HepG2 (cell line): ENCODE measurements around the gene CFAP54. TPM values are rescaled to one million over a fixed set of nuclear protein-coding genes. Genes with fewer than 3 reads are reported as not detected.

Experiments used
- ATAC-seq: fragments of 200-7000 bp; cut with Tn5 transposase; 3 replicates; pipeline ENCODE4 v1.9.1; 2020; ENCODE audit warnings: mild to moderate bottlenecking, moderate library complexity
- BruUV-seq: library from RNA; stranded (reverse); fragments of 400-500 nt; replicated peaks from 2 replicates; lab custom pipeline; 2021; lab: Mats Ljungman, UMichigan
- CTCF ChIA-PET: fragments of 300-600 bp; formaldehyde crosslinking; extraction: SDS; loops from one replicate; lab custom pipeline; 2021; ENCODE audit warnings: low total read pairs, inconsistent platforms, low intra/inter-chr PET ratio; lab: Yijun Ruan, JAX
- POLR2A ChIA-PET: fragments of 350-600 bp; sonication (Branson Sonifier 250); formaldehyde crosslinking; loops from one replicate; lab custom pipeline; 2020; ENCODE audit warnings: antibody characterized with exemption, inconsistent platforms; lab: Yijun Ruan, JAX
- DNase-seq: peaks from one replicate; pipeline ENCODE4 v3.0.0-alpha.2; 2015; ENCODE audit warnings: low spot score
- FAIRE-seq: peaks from 3 replicates; lab custom pipeline; 2011; peaks lifted over from hg19 to GRCh38; lab: Jason Lieb, UNC
- H2AFZ ChIP-seq: one replicate; pipeline ENCODE4 v1.6.1; 2011; ENCODE audit warnings: low read length, inconsistent platforms
- H3K27ac ChIP-seq: fragments of 300-600 bp; 3 replicates; pipeline ENCODE4 v1.8.0; 2011; ENCODE audit warnings: mixed run types, mild to moderate bottlenecking, mixed read lengths, low read length, inconsistent platforms; ENCODE audit not compliant: insufficient read depth; ENCODE audit errors: extremely low read length
- H3K27me3 ChIP-seq, 2 experiments: fragments of 200-600 bp in 1 of 2; 2 replicates in 1 of 2; 3 replicates in 1 of 2; pipeline versions ENCODE4 v1.6.0 to v1.8.0; 2011; ENCODE audit warnings: low read length in 2 of 2, mild to moderate bottlenecking in 2 of 2, moderate library complexity in 2 of 2, inconsistent platforms in 1 of 2; ENCODE audit not compliant: insufficient read depth in 2 of 2, control insufficient read depth in 1 of 2
- H3K36me3 ChIP-seq, 2 experiments: fragments of 200-600 bp in 1 of 2; replicated peaks in 1 of 2; 2 replicates in 1 of 2; 3 replicates in 1 of 2; pipeline versions ENCODE4 v1.5.1 to v1.8.0; 2011; ENCODE audit warnings: low read length in 2 of 2, inconsistent platforms in 1 of 2; ENCODE audit not compliant: insufficient read depth in 2 of 2, control insufficient read depth in 1 of 2
- H3K4me1 ChIP-seq: 2 replicates; pipeline ENCODE4 v1.5.1; 2012; ENCODE audit warnings: low read length, inconsistent platforms; ENCODE audit not compliant: insufficient read depth
- H3K4me2 ChIP-seq: 2 replicates; pipeline ENCODE4 v1.6.0; 2011; ENCODE audit warnings: low read depth, low read length, inconsistent platforms
- H3K4me3 ChIP-seq, 3 experiments: fragments of 200-600 bp in 1 of 3; sonication (generic), shearing (Covaris generic) in 1 of 3; replicated peaks in 1 of 3; 2 replicates each; pipeline ENCODE4 v1.5.1; 2011 to 2016; ENCODE audit warnings: low read length in 3 of 3, inconsistent platforms in 2 of 3, low read depth in 2 of 3, mild to moderate bottlenecking in 2 of 3, control low read depth in 1 of 3, mixed read lengths in 1 of 3; ENCODE audit not compliant: insufficient read depth in 1 of 3
- H3K79me2 ChIP-seq: one replicate; pipeline ENCODE4 v1.6.1; 2011; ENCODE audit warnings: low read length, inconsistent platforms; ENCODE audit not compliant: insufficient read depth
- H3K9ac ChIP-seq: 2 replicates; pipeline ENCODE4 v1.6.0; 2011; ENCODE audit warnings: mild to moderate bottlenecking, low read depth, low read length, inconsistent platforms; ENCODE audit not compliant: insufficient read depth
- H3K9me3 ChIP-seq: 2 replicates; pipeline ENCODE4 v1.5.1; 2012; ENCODE audit warnings: mild to moderate bottlenecking, low read length
- H4K20me1 ChIP-seq: 2 replicates; pipeline ENCODE4 v1.6.0; 2011; ENCODE audit warnings: inconsistent platforms, mild to moderate bottlenecking, low read length, moderate library complexity; ENCODE audit not compliant: insufficient read depth
- CBFB ChIP-seq: sonication (generic); formaldehyde crosslinking; IDR thresholded peaks from 2 replicates; pipeline ENCODE4 v1.4.0; 2020; ENCODE audit warnings: missing genetic modification reagents
- ESRRA ChIP-seq: sonication (generic); formaldehyde crosslinking; IDR thresholded peaks from 2 replicates; pipeline ENCODE4 v1.5.1; 2020; ENCODE audit warnings: mild to moderate bottlenecking, low read depth, missing genetic modification reagents
- FOSL1 ChIP-seq: sonication (generic); formaldehyde crosslinking; IDR thresholded peaks from 2 replicates; pipeline ENCODE4 v1.9.0; 2021; ENCODE audit warnings: missing genetic modification reagents, borderline replicate concordance
- FOXK1 ChIP-seq: sonication (generic); formaldehyde crosslinking; IDR thresholded peaks from 2 replicates; pipeline ENCODE4 v1.4.0; 2020; ENCODE audit warnings: low read depth, missing genetic modification reagents, borderline replicate concordance
- NR2F1 ChIP-seq, 2 experiments: fragments of 450-650 bp in 1 of 2; formaldehyde crosslinking in 1 of 2; IDR thresholded peaks; 2 replicates each; pipeline versions ENCODE4 v1.5.0 to v1.6.1; 2016 to 2020; ENCODE audit warnings: mild to moderate bottlenecking in 1 of 2, missing compliant biosample characterization in 1 of 2, missing genetic modification reagents in 1 of 2, moderate library complexity in 1 of 2
- SP1 ChIP-seq, 2 experiments: fragments of 450-650 bp in 1 of 2; sonication (generic) in 1 of 2; formaldehyde crosslinking in 1 of 2; IDR thresholded peaks; 2 replicates each; pipeline versions ENCODE4 v1.4.0 to v1.6.1; 2016 to 2020; ENCODE audit warnings: missing genetic modification reagents in 1 of 2
- ZBTB21 ChIP-seq: sonication (generic); formaldehyde crosslinking; IDR thresholded peaks from 2 replicates; pipeline ENCODE4 v1.4.0; 2020; ENCODE audit warnings: missing genetic modification reagents
- ZFP37 ChIP-seq: sonication (generic); formaldehyde crosslinking; IDR thresholded peaks from 2 replicates; pipeline ENCODE4 v1.4.0; 2020; ENCODE audit warnings: missing genetic modification reagents, borderline replicate concordance
- ZNF3 ChIP-seq: IDR thresholded peaks from 2 replicates; pipeline ENCODE4 v1.7.0; 2017; ENCODE audit warnings: inconsistent platforms
- ZNF431 ChIP-seq: sonication (generic); formaldehyde crosslinking; IDR thresholded peaks from 2 replicates; pipeline ENCODE4 v1.9.0; 2022; ENCODE audit warnings: missing genetic modification reagents, low read depth, mild to moderate bottlenecking, borderline replicate concordance
- WGBS: methylation state at CpG from one replicate; pipeline ENCODE4 v1.1.6; 2017; ENCODE audit warnings: low lambda C conversion rate; 5-methylcytosine and 5-hydroxymethylcytosine counted together
- in situ Hi-C: cut with HindIII; loops from 2 replicates; pipeline ENCODE4 v1.10.0; 2017; ENCODE audit warnings: low pct_unique_long_range_greater_than_20kb; ENCODE audit not compliant: extremely low pct_ligation_motif_present
- intact Hi-C: fragments of 100-400 bp; cut with micrococcal nuclease; formaldehyde crosslinking; loops from one replicate; pipeline ENCODE4 v1.10.0; 2022; ENCODE audit not compliant: unreplicated experiment
- polyA plus RNA-seq, 8 experiments: library from polyadenylated mRNA; depleted of rRNA in 3 of 8; stranded (reverse) in 7 of 8; unstranded in 1 of 8; fragments of >200 nt; fragmentation: Illumina TruSeq in 4 of 8; extraction: Trizol in 4 of 8; gene quantifications; 2 replicates each; pipeline versions ENCODE4 v1.2.1 to v1.2.3, GENCODE V29; 2011 to 2016; ENCODE audit warnings: low read depth in 4 of 8, missing spikeins in 1 of 8, mixed read lengths in 1 of 8; ENCODE audit not compliant: insufficient read depth in 1 of 8
- total RNA-seq, 5 experiments: library from RNA; depleted of rRNA; stranded (reverse); fragments of >200 nt; fragmentation: Illumina TruSeq; extraction: Trizol; gene quantifications; 2 replicates each; pipeline ENCODE4 v1.2.3, GENCODE V29; 2016; ENCODE audit warnings: low read depth in 1 of 5
- TF ChIP-seq, protein P1 (sequence below): sonication (generic); formaldehyde crosslinking; conservative IDR thresholded peaks from 2 replicates; pipeline ENCODE4 v1.5.0; 2020; ENCODE audit warnings: missing genetic modification reagents
- TF ChIP-seq, protein P2 (sequence below): sonication (generic); formaldehyde crosslinking; IDR thresholded peaks from 2 replicates; pipeline ENCODE4; 2020; ENCODE audit warnings: missing genetic modification reagents, mild to moderate bottlenecking, borderline replicate concordance

Gene CFAP54
- total and polyA plus RNA-seq, 2 of the 13 experiments (the other 11 are each of a cell fraction or from before 2014, with no cell fraction given) = not detected

DNA sequence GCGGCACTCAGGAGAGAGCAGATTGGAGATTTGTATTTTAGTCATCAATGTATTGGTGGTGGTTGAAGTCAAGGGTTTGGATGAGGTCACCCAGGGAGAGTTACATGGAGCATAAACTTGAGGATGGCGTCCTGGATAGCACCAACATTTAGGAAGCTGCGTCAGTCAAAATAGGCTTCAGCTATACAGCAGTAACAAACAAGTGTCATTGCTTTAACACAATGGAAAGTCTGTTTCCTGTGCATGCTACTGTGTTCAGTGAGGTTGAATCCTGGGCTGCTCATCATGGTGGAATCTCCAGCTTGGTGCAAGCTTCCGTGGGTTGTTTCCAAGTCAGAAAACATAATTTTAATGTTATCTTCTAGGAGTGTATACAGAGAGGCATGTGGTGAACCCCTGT lies 180.4 kb downstream of the CFAP54 start:
- H4K20me1 ChIP-seq = no peaks in the 10 kb centered on the region
- WGBS = 39% methylated on average over 3 of the region's 4 CpGs
- no peak overlapping the region for H3K9ac ChIP-seq
- H3K9me3 ChIP-seq = no peaks in the 10 kb centered on the region
- no peaks in the 10 kb centered on the region for H3K36me3 ChIP-seq
- BruUV-seq = no TSS peak
- no peak for ATAC-seq
- H3K4me2 ChIP-seq = no peak overlapping the region
- no peak overlapping the region for H3K27ac ChIP-seq
- FAIRE-seq = no peak
- in situ Hi-C loops = no loop called here
- ChIA-PET POLR2A (no interaction called here), CTCF (no interaction called here)
- intact Hi-C loops = no loop called here
- H2AFZ ChIP-seq = no peak overlapping the region
- H3K4me3 ChIP-seq = no peak overlapping the region
- peaks cover 12% of the 10 kb centered on the region for H3K4me1 ChIP-seq
- DNase-seq = no peak
- TF ChIP-seq SP1 (IDR thresholded peaks at IDR 0.05) (no peak), SP1 (CRISPR knock-in tag; IDR thresholded peaks at IDR 0.05) (no peak), FOSL1 (CRISPR knock-in tag) (no peak), ZBTB21 (CRISPR knock-in tag) (no peak), ZFP37 (no peak), FOXK1 (no peak)
- TF ChIP-seq, protein P1, sequence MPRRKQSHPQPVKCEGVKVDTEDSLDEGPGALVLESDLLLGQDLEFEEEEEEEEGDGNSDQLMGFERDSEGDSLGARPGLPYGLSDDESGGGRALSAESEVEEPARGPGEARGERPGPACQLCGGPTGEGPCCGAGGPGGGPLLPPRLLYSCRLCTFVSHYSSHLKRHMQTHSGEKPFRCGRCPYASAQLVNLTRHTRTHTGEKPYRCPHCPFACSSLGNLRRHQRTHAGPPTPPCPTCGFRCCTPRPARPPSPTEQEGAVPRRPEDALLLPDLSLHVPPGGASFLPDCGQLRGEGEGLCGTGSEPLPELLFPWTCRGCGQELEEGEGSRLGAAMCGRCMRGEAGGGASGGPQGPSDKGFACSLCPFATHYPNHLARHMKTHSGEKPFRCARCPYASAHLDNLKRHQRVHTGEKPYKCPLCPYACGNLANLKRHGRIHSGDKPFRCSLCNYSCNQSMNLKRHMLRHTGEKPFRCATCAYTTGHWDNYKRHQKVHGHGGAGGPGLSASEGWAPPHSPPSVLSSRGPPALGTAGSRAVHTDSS (CRISPR knock-in tag) = no peak
- no peaks in the 10 kb centered on the region for H3K27me3 ChIP-seq
- no peaks in the 10 kb centered on the region for H3K79me2 ChIP-seq

DNA sequence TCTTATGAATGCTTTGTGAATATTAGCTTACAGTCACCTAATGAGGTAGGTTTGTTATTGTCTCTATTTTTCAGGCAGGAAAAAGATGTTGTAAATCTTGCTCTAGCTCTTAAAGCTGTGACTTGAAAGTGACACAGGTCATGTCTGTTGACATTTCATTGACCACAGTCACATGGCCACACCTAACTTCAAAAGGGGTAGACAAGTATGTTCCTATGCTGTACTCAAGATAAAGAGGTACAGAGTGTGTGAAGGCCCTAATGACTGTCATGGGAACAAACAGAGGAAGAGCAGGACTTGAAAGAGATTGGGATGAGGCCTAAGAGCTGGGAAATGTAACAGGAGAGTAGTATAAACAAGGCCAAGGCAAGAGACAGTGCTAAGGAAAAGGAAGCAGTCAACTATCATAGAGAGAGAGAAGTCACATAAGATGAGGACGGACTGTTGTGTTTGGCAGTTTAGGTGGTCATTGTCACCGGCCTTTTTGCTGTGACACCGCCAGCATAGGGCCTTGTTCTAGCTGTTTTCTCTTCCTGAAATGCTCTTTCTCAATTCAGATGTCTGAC lies 181.0 kb downstream of the CFAP54 start:
- Histone ChIP-seq H3K9me3 (no peaks in the 10 kb centered on the region), H3K4me2 (no peak overlapping the region), H3K4me3 (no peak overlapping the region), H3K9ac (no peak overlapping the region), H3K27me3 (no peaks in the 10 kb centered on the region), H3K79me2 (no peaks in the 10 kb centered on the region), H4K20me1 (no peaks in the 10 kb centered on the region), H3K36me3 (no peaks in the 10 kb centered on the region), H3K4me1 (peaks cover 12% of the 10 kb centered on the region), H2AFZ (no peak overlapping the region), H3K27ac (no peak overlapping the region)
- FAIRE-seq (peak; percentile 8), ATAC-seq (peak; percentile 68; the same call in 2 of the 3 replicates), DNase-seq (peak; percentile 44)
- POLR2A ChIA-PET = no interaction called here
- intact Hi-C loops = no loop called here
- CTCF ChIA-PET = no interaction called here
- no TSS peak for BruUV-seq
- in situ Hi-C loops = no loop called here
- WGBS = 39% methylated on average over 2 of the region's 3 CpGs
- TF ChIP-seq ZNF431 (no peak), ESRRA (CRISPR knock-in tag) (no peak), CBFB (peak; percentile 80), ZNF3 (CRISPR knock-in tag) (peak; percentile 67; the same call in 1 of the 2 replicates), NR2F1 (CRISPR knock-in tag; IDR thresholded peaks at IDR 0.05) (peak; percentile 16 to 59; a peak in 1 of 4 replicates)
- TF ChIP-seq, protein P2, sequence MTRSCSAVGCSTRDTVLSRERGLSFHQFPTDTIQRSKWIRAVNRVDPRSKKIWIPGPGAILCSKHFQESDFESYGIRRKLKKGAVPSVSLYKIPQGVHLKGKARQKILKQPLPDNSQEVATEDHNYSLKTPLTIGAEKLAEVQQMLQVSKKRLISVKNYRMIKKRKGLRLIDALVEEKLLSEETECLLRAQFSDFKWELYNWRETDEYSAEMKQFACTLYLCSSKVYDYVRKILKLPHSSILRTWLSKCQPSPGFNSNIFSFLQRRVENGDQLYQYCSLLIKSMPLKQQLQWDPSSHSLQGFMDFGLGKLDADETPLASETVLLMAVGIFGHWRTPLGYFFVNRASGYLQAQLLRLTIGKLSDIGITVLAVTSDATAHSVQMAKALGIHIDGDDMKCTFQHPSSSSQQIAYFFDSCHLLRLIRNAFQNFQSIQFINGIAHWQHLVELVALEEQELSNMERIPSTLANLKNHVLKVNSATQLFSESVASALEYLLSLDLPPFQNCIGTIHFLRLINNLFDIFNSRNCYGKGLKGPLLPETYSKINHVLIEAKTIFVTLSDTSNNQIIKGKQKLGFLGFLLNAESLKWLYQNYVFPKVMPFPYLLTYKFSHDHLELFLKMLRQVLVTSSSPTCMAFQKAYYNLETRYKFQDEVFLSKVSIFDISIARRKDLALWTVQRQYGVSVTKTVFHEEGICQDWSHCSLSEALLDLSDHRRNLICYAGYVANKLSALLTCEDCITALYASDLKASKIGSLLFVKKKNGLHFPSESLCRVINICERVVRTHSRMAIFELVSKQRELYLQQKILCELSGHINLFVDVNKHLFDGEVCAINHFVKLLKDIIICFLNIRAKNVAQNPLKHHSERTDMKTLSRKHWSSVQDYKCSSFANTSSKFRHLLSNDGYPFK (CRISPR knock-in tag) = no peak
